Endothelial cell (in vitro differentiated cells): Measurements from ENCODE around the gene ITGA8. TPM values are rescaled to one million over a fixed set of nuclear protein-coding genes. Genes with fewer than 3 reads are reported as not detected.

ENCODE experiments used
- DNase-seq: peaks from one replicate; pipeline ENCODE4 v3.0.0; 2021; ENCODE audit warnings: low spot score
- H3K27ac Mint-ChIP-seq: one replicate; pipeline ENCODE4 v1.8.0; 2021; ENCODE audit warnings: mixed read lengths, inconsistent platforms; ENCODE audit not compliant: unreplicated experiment
- H3K27me3 Mint-ChIP-seq: one replicate; pipeline ENCODE4 v1.8.0; 2021; ENCODE audit warnings: mild to moderate bottlenecking, moderate library complexity, mixed read lengths, inconsistent platforms; ENCODE audit not compliant: unreplicated experiment
- H3K36me3 Mint-ChIP-seq: one replicate; pipeline ENCODE4 v1.8.0; 2021; ENCODE audit warnings: mild to moderate bottlenecking, low read depth, mixed read lengths, inconsistent platforms; ENCODE audit not compliant: unreplicated experiment
- H3K4me1 Mint-ChIP-seq: one replicate; pipeline ENCODE4 v1.8.0; 2021; ENCODE audit warnings: mild to moderate bottlenecking, mixed read lengths, inconsistent platforms; ENCODE audit not compliant: unreplicated experiment
- H3K4me3 Mint-ChIP-seq: one replicate; pipeline ENCODE4 v1.8.0; 2021; ENCODE audit warnings: mild to moderate bottlenecking, mixed read lengths, inconsistent platforms; ENCODE audit not compliant: unreplicated experiment
- H3K9me3 Mint-ChIP-seq: one replicate; pipeline ENCODE4 v1.8.0; 2021; ENCODE audit warnings: mixed read lengths, inconsistent platforms; ENCODE audit not compliant: unreplicated experiment
- CTCF ChIP-seq: fragments of 200-600 bp; sonication (generic); IDR thresholded peaks from one replicate; pipeline ENCODE4 v1.5.0; 2021; ENCODE audit warnings: antibody characterized with exemption; ENCODE audit not compliant: unreplicated experiment
- total RNA-seq: library from RNA; stranded (reverse); fragmentation: NEBNext Ultra II Directional; extraction: Animal tissue kit (Norgen Biotek cat#: 25700); gene quantifications from one replicate; pipeline ENCODE4 v1.2.1, GENCODE V29; 2021; ENCODE audit not compliant: unreplicated experiment

The ITGA8 gene
- total RNA-seq, 1 donor from 2014 or later: 0.51 TPM

- Mint-ChIP-seq H3K9me3 (no peaks in the 10 kb centered on the region), H3K27ac (no peak overlapping the region), H3K27me3 (peaks cover 4% of the 10 kb centered on the region), H3K36me3 (no peaks in the 10 kb centered on the region), H3K4me3 (no peak overlapping the region), H3K4me1 (no peaks in the 10 kb centered on the region)
- DNase-seq: no peak
- no peak for TF ChIP-seq CTCF
These were observed 17.9 kb upstream of the ITGA8 start for GRCh38 chr10:15737656-15738055.

- Mint-ChIP-seq H3K27ac (no peak overlapping the region), H3K4me3 (no peak overlapping the region), H3K27me3 (peaks cover 4% of the 10 kb centered on the region), H3K4me1 (no peaks in the 10 kb centered on the region), H3K9me3 (no peaks in the 10 kb centered on the region), H3K36me3 (no peaks in the 10 kb centered on the region)
- DNase-seq: no peak
- TF ChIP-seq CTCF: no peak
These were observed 16.0 kb upstream of the ITGA8 start for GRCh38 chr10:15735763-15736162.

- no peak for DNase-seq
- Mint-ChIP-seq H3K4me1 (no peaks in the 10 kb centered on the region), H3K27ac (no peak overlapping the region), H3K9me3 (no peaks in the 10 kb centered on the region), H3K4me3 (no peak overlapping the region), H3K36me3 (no peaks in the 10 kb centered on the region), H3K27me3 (no peaks in the 10 kb centered on the region)
- no peak for TF ChIP-seq CTCF
These were observed 10.6 kb upstream of the ITGA8 start for GRCh38 chr10:15730341-15730740.

- Mint-ChIP-seq H3K27ac (no peak overlapping the region), H3K36me3 (no peaks in the 10 kb centered on the region), H3K4me1 (no peaks in the 10 kb centered on the region), H3K9me3 (no peaks in the 10 kb centered on the region), H3K4me3 (no peak overlapping the region), H3K27me3 (no peaks in the 10 kb centered on the region)
- DNase-seq: no peak
- no peak for TF ChIP-seq CTCF
These were observed 10.2 kb upstream of the ITGA8 start for GRCh38 chr10:15729890-15730289.

GRCh38 chr10:15726042-15726441, 6.3 kb upstream of the ITGA8 start:
- Mint-ChIP-seq H3K27ac (no peak overlapping the region), H3K36me3 (no peaks in the 10 kb centered on the region), H3K4me1 (no peaks in the 10 kb centered on the region), H3K4me3 (no peak overlapping the region), H3K27me3 (no peaks in the 10 kb centered on the region), H3K9me3 (no peaks in the 10 kb centered on the region)
- no peak for DNase-seq
- TF ChIP-seq CTCF: no peak
